GM23338 (cell line): Measurements from ENCODE around the gene CXCL9. TPM values are rescaled to one million over a fixed set of nuclear protein-coding genes. Genes with fewer than 3 reads are reported as not detected.

Experiments
- ATAC-seq: fragments of 200-7000 bp; cut with Tn5 transposase; 3 replicates; pipeline ENCODE4 v1.9.1; 2020
- DNase-seq: peaks from one replicate; pipeline ENCODE4 v3.0.0-alpha.2; 2015; ENCODE audit warnings: low spot score
- H2AFZ ChIP-seq: fragments of 200-600 bp; sonication (generic); 2 replicates; pipeline ENCODE4 v1.8.0; 2016; ENCODE audit warnings: antibody characterized with exemption, mild to moderate bottlenecking, moderate library complexity
- H3F3A ChIP-seq: fragments of 200-600 bp; sonication (generic); replicated peaks from 2 replicates; pipeline ENCODE4 v1.8.0; 2017; ENCODE audit warnings: antibody characterized with exemption, mixed run types, low read depth
- H3K27ac ChIP-seq: fragments of 200-600 bp; sonication (generic); 2 replicates; pipeline ENCODE4 v1.6.1; 2016; ENCODE audit warnings: low read depth
- H3K27me3 ChIP-seq: fragments of 200-600 bp; sonication (generic); 2 replicates; pipeline ENCODE4 v1.8.0; 2016; ENCODE audit warnings: mild to moderate bottlenecking, mixed run types, moderate library complexity; ENCODE audit not compliant: insufficient read depth
- H3K36me3 ChIP-seq: fragments of 200-600 bp; sonication (generic); 2 replicates; pipeline ENCODE4 v1.8.0; 2016; ENCODE audit warnings: mild to moderate bottlenecking; ENCODE audit not compliant: insufficient read depth
- H3K4me1 ChIP-seq: fragments of 200-600 bp; sonication (generic); 2 replicates; pipeline ENCODE4 v1.8.0; 2016; ENCODE audit warnings: mild to moderate bottlenecking, moderate library complexity; ENCODE audit not compliant: insufficient read depth
- H3K4me2 ChIP-seq: fragments of 200-600 bp; sonication (generic); 2 replicates; pipeline ENCODE4 v1.7.1; 2017; ENCODE audit warnings: mixed run types
- H3K4me3 ChIP-seq: fragments of 200-600 bp; sonication (generic); 2 replicates; pipeline ENCODE4 v1.6.1; 2016; ENCODE audit warnings: mixed run types
- H3K79me2 ChIP-seq: fragments of 200-600 bp; sonication (generic); replicated peaks from 2 replicates; pipeline ENCODE4 v1.8.0; 2017; ENCODE audit warnings: mild to moderate bottlenecking; ENCODE audit not compliant: insufficient read depth
- H3K9me2 ChIP-seq: fragments of 200-600 bp; sonication (generic); 2 replicates; pipeline ENCODE4 v1.8.0; 2017; ENCODE audit not compliant: insufficient read depth
- H4K20me1 ChIP-seq: fragments of 200-600 bp; sonication (generic); replicated peaks from 2 replicates; pipeline ENCODE4 v1.8.0; 2017; ENCODE audit warnings: mild to moderate bottlenecking; ENCODE audit not compliant: insufficient read depth
- H3K27ac Mint-ChIP-seq: 2 replicates; pipeline ENCODE4 v1.8.0; 2020; ENCODE audit warnings: inconsistent platforms, mild to moderate bottlenecking, moderate library complexity, mixed read lengths
- H3K27me3 Mint-ChIP-seq: 3 replicates; pipeline ENCODE4 v1.8.0; 2022; ENCODE audit warnings: low read depth, mild to moderate bottlenecking, moderate library complexity, mixed read lengths, inconsistent platforms; ENCODE audit not compliant: insufficient read depth, poor library complexity
- H3K36me3 Mint-ChIP-seq: 3 replicates; pipeline ENCODE4 v1.8.0; 2021; ENCODE audit warnings: low read depth, mild to moderate bottlenecking, inconsistent platforms, moderate library complexity, mixed read lengths
- H3K4me1 Mint-ChIP-seq: 3 replicates; pipeline ENCODE4 v1.8.0; 2020; ENCODE audit warnings: mild to moderate bottlenecking, inconsistent platforms, mixed read lengths
- H3K4me3 Mint-ChIP-seq: 3 replicates; pipeline ENCODE4 v1.8.0; 2021; ENCODE audit warnings: moderate library complexity, mild to moderate bottlenecking, inconsistent platforms, mixed read lengths
- H3K9me3 Mint-ChIP-seq: 3 replicates; pipeline ENCODE4 v1.8.0; 2020; ENCODE audit warnings: moderate library complexity, mild to moderate bottlenecking, inconsistent platforms, mixed read lengths
- CTCF ChIP-seq, 2 experiments: fragments of 200-600 bp in 1 of 2; sonication (generic) in 1 of 2; conservative IDR thresholded peaks; 2 replicates each; pipeline versions ENCODE4 v1.5.1 to v1.6.1; 2016 to 2017; ENCODE audit warnings: antibody characterized with exemption in 2 of 2, low read depth in 2 of 2, mild to moderate bottlenecking in 2 of 2, moderate library complexity in 1 of 2
- ETS1 ChIP-seq: IDR thresholded peaks from 2 replicates; pipeline ENCODE4 v1.6.1; 2016; ENCODE audit warnings: antibody characterized with exemption
- EZH2 ChIP-seq: fragments of 200-600 bp; sonication (generic); IDR thresholded peaks from one replicate; pipeline ENCODE4 v1.8.0; 2017; ENCODE audit warnings: antibody characterized with exemption, mild to moderate bottlenecking, low read depth; ENCODE audit not compliant: unreplicated experiment
- JUNB ChIP-seq: IDR thresholded peaks from one replicate; pipeline ENCODE4 v1.6.1; 2016; ENCODE audit warnings: antibody characterized with exemption; ENCODE audit not compliant: unreplicated experiment
- NANOG ChIP-seq: IDR thresholded peaks from 2 replicates; pipeline ENCODE4 v1.6.1; 2016; ENCODE audit warnings: antibody characterized with exemption, borderline replicate concordance
- POLR2AphosphoS5 ChIP-seq: IDR thresholded peaks from 2 replicates; pipeline ENCODE4 v1.6.1; 2016; ENCODE audit warnings: antibody characterized with exemption, low read depth
- REST ChIP-seq: IDR thresholded peaks from one replicate; pipeline ENCODE4 v1.6.1; 2018; ENCODE audit warnings: antibody characterized with exemption; ENCODE audit not compliant: unreplicated experiment
- STAT1 ChIP-seq: IDR thresholded peaks from one replicate; pipeline ENCODE4 v1.6.1; 2016; ENCODE audit warnings: antibody characterized with exemption; ENCODE audit not compliant: unreplicated experiment
- ZNF462 ChIP-seq: fragments of 250-450 bp; sonication (Bioruptor Pico); IDR thresholded peaks from 2 replicates; pipeline ENCODE4 v1.5.0; 2020; ENCODE audit warnings: mild to moderate bottlenecking, moderate library complexity
- polyA plus RNA-seq: library from polyadenylated mRNA; unstranded; fragments of >200 nt; fragmentation: Nextera tagmentation; extraction: Ambion mirVana; gene quantifications from 2 replicates; pipeline ENCODE4 v1.2.1, GENCODE V29; 2016
- total RNA-seq: library from RNA; depleted of rRNA; stranded (reverse); fragments of >200 nt; shearing (Covaris generic); gene quantifications from 2 replicates; pipeline ENCODE4 v1.2.3, GENCODE V29; 2014

CXCL9 gene
- total and polyA plus RNA-seq, 2 experiments from 2014 or later: not detected

- no peak for TF ChIP-seq CTCF (conservative IDR thresholded peaks at IDR 0.05; ENCODE audit: low read depth in 2 of 2)
- no peak for TF ChIP-seq POLR2AphosphoS5
- no peak for TF ChIP-seq ETS1
- no peak for TF ChIP-seq STAT1
These were observed 28.6 kb upstream of the CXCL9 start, which contains the start of gene CXCL11 (continued) for GRCh38 chr4:76035799-76036380.

- DNase-seq: no peak
- H2AFZ ChIP-seq: peak overlapping the region; percentile 72; the same call in 1 of the 2 replicates
- H3K27ac Mint-ChIP-seq: no peak overlapping the region
- TF ChIP-seq JUNB: no peak
- TF ChIP-seq EZH2: no peak
- no peak for TF ChIP-seq ZNF462
- TF ChIP-seq REST: no peak
- TF ChIP-seq NANOG: no peak
- TF ChIP-seq CTCF (conservative IDR thresholded peaks at IDR 0.05; ENCODE audit: low read depth in 2 of 2): no peak
These were observed 27.8 kb upstream of the CXCL9 start for GRCh38 chr4:76035141-76035540.

More at GRCh38 chr4:76035141-76035540, 27.8 kb upstream of the CXCL9 start:
- H3K4me2 ChIP-seq: no peak overlapping the region
- H3K36me3 ChIP-seq: no peaks in the 10 kb centered on the region
- Mint-ChIP-seq H3K36me3 (no peaks in the 10 kb centered on the region), H3K9me3 (no peaks in the 10 kb centered on the region), H3K4me3 (no peak overlapping the region), H3K27me3 (no peaks in the 10 kb centered on the region), H3K4me1 (no peaks in the 10 kb centered on the region)
- H3F3A ChIP-seq: no peaks in the 10 kb centered on the region
- H3K27me3 ChIP-seq: no peaks in the 10 kb centered on the region
- H3K79me2 ChIP-seq: no peaks in the 10 kb centered on the region
- H3K27ac ChIP-seq: 0 out of 2 replicates have a peak overlapping the region, but pooled peaks have one; percentile 41
- H4K20me1 ChIP-seq: no peaks in the 10 kb centered on the region
- H3K9me2 ChIP-seq: no peaks in the 10 kb centered on the region
- no peak overlapping the region for H3K4me3 ChIP-seq
- no peak for ATAC-seq
- no peaks in the 10 kb centered on the region for H3K4me1 ChIP-seq
